DMS 273 (cell line): ENCODE results near the gene GCK.

Experiments
- DNase-seq: peaks from one replicate; lab custom pipeline; 2025; ENCODE audit not compliant: unreplicated experiment; lab: John Stamatoyannopoulos, UW

Gene GCK

GRCh38 chr7:44106311-44107065, 82.8 kb downstream of the GCK start:
- no peak for DNase-seq

GRCh38 chr7:44105832-44106231, 83.4 kb downstream of the GCK start:
- DNase-seq: no peak

- no peak for DNase-seq
These were observed 84.1 kb downstream of the GCK start for GRCh38 chr7:44104860-44105771.

GRCh38 chr7:44103923-44104859, 85.0 kb downstream of the GCK start, which contains the start of gene AEBP1:
TSS of gene AEBP1 (plus strand) at chr7:44104345. CDS start at chr7:44104666, 321 bp downstream.
- no peak for DNase-seq

- no peak for DNase-seq
These were observed 85.7 kb downstream of the GCK start for GRCh38 chr7:44103566-44103922.

GRCh38 chr7:44102846-44103565, 86.2 kb downstream of the GCK start:
- no peak for DNase-seq

- no peak for DNase-seq
These were observed 87.0 kb downstream of the GCK start for GRCh38 chr7:44101966-44102845.

- no peak for DNase-seq
These were observed 87.8 kb downstream of the GCK start for GRCh38 chr7:44101303-44101965.

- DNase-seq: peak; percentile 76
These were observed 88.6 kb downstream of the GCK start for GRCh38 chr7:44100458-44101302.

- peak; percentile 53 for DNase-seq
These were observed 89.6 kb downstream of the GCK start for GRCh38 chr7:44099669-44100068.

- no peak for DNase-seq
These were observed 90.9 kb downstream of the GCK start for GRCh38 chr7:44098092-44099068.

GRCh38 chr7:44097064-44097932, 91.9 kb downstream of the GCK start:
- DNase-seq: peak; percentile 39

- no peak for DNase-seq
These were observed 92.8 kb downstream of the GCK start for GRCh38 chr7:44096326-44096881.

- no peak for DNase-seq
These were observed 93.5 kb downstream of the GCK start for GRCh38 chr7:44095781-44096180.

- no peak for DNase-seq
These were observed 94.2 kb downstream of the GCK start for GRCh38 chr7:44094883-44095592.
